ENCODE data around the gene SAMD14.

GRCh38 chr17:50171371-50172071, 41.6 kb upstream of the SAMD14 start:
- no peak for TF ChIP-seq PATZ1 (CRISPR knock-in tag; IDR thresholded peaks at IDR 0.05; ENCODE audit: borderline replicate concordance)
- no peak for TF ChIP-seq CREB5 (CRISPR knock-in tag; IDR thresholded peaks at IDR 0.05; ENCODE audit: low read depth)
- no peak for TF ChIP-seq GLIS3 (CRISPR knock-in tag; IDR thresholded peaks at IDR 0.05)
